AG09309 (cell line): ENCODE results near the gene ZNF101.

ENCODE experiments used
- DNase-seq: peaks from one replicate; pipeline ENCODE4 v3.0.0-alpha.2; 2010; ENCODE audit warnings: low read depth
- H3K4me3 ChIP-seq: 2 replicates; pipeline ENCODE4 v1.5.1; 2011; ENCODE audit warnings: mild to moderate bottlenecking, low read depth, low read length, moderate library complexity; ENCODE audit not compliant: control insufficient read depth
- TF ChIP-seq, protein P1 (sequence below): IDR thresholded peaks from 2 replicates; pipeline ENCODE4 v1.5.1; 2011; ENCODE audit warnings: mild to moderate bottlenecking, low read depth, low read length, inconsistent platforms; ENCODE audit not compliant: insufficient read depth, control insufficient read depth; ENCODE audit errors: missing control alignments

Gene ZNF101

GRCh38 chr19:19649580-19649995 lies 19.1 kb upstream of the ZNF101 start:
- DNase-seq = no peak
- TF ChIP-seq, protein P1, sequence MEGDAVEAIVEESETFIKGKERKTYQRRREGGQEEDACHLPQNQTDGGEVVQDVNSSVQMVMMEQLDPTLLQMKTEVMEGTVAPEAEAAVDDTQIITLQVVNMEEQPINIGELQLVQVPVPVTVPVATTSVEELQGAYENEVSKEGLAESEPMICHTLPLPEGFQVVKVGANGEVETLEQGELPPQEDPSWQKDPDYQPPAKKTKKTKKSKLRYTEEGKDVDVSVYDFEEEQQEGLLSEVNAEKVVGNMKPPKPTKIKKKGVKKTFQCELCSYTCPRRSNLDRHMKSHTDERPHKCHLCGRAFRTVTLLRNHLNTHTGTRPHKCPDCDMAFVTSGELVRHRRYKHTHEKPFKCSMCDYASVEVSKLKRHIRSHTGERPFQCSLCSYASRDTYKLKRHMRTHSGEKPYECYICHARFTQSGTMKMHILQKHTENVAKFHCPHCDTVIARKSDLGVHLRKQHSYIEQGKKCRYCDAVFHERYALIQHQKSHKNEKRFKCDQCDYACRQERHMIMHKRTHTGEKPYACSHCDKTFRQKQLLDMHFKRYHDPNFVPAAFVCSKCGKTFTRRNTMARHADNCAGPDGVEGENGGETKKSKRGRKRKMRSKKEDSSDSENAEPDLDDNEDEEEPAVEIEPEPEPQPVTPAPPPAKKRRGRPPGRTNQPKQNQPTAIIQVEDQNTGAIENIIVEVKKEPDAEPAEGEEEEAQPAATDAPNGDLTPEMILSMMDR = no peak
- no peak overlapping the region for H3K4me3 ChIP-seq

DNA sequence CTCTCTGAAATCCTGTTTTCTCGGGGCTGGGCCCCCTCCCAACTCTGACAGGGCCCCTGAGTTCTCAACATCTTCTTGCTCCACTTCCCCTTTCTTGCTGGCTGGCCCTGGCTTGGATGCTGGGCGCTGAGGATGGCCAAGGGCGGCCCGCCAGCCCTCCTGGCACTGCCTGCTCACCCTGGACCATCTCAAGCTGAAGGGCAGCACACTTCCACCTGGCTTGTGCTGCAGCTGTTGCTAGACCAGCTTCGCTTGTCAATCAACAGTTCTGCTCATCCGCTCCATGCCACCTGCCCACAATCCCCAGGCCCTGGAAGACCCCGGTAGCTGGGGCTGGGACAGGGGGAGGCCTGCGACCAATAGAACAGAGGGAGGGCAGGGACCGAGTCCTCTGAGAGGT lies 18.3 kb upstream of the ZNF101 start:
- TF ChIP-seq, protein P1 = no peak
- DNase-seq = no peak
- H3K4me3 ChIP-seq = no peak overlapping the region

DNA sequence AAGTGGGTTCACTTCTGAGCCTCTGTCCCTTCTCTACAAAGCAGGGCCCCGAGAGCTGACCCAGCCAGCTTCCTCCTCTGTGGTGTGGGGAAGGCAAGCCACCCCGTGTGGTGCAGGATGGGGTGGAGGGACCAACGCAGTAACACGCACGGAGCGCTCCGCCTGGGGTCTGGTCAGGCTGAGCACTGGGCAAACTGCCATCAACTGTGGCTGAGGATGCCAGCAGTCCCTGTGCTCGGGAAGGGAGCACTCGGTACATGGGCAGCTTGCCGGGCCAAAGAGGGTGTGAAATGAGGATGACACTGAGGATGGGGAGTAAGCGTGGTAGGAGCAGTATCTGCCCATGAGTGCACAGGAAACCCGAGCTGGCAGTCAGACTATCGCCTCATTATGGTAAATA lies 17.6 kb upstream of the ZNF101 start:
- TF ChIP-seq, protein P1 = no peak
- no peak for DNase-seq
- no peak overlapping the region for H3K4me3 ChIP-seq

DNA sequence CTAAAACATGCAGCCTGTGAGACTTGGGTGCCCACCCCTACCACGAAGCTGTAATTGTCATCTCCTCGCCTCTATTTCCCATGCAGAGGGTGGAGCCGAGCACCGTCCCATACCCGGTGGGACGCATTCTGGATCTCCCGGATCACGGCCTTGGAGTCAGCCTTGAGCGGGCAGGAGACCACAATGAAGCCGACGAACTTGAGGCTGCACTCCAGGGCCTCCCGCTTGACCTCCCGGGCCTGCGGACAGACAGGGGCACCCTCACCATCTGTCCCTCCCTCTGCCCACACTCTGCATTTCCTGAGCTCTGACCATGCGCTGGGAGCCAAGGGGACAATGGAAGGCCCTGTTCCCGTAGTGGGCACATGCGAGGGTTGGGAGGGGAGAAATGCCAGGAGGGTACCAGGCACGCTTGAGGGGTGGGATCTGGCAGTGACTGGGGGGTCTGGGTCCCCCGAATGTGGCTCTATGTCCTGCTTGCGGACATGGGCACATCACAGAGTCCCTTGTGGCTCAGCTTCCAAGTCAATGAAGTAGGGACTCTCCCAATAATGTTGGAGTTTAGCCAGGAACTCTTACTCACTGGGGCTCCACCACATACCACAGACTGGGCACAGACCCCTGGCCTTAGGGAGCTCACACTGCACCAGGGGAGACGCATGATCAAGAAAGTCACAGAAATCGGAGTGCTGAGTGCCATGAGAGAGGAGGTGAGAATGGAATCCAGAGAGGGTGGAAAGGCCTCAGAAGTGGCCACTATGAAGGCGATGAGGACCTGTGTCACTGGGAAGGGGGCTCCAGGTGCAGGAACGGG lies 15.9 kb upstream of the ZNF101 start:
- no peak overlapping the region for H3K4me3 ChIP-seq
- TF ChIP-seq, protein P1 = no peak
- DNase-seq = no peak

DNA sequence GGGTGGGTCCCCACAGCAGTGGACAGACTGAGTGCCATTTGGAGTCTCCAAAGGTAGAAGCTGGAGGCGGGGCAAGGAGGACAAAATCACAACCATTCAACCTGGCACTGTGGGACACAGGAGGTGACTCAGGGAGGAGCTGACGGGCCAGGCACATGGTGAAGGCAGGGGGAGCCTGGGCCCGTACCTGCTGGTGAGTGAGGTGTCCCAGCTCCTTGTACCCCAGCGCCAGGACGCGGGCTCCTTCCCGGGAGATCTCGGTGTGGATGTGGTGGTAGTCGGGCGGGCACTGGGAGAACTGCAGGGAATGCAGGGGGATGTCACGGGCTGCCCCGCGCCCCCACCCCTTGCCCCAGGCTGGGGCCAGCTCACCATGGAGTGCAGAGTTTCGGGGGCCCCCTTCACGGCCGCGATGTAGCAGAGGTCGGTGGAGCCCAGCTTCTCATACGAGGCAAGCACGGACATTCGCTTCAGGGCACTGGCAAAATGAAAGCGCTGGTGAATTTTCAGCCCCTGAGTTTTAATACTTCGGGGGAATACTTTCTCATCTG lies 15.0 kb upstream of the ZNF101 start:
- DNase-seq = no peak
- no peak overlapping the region for H3K4me3 ChIP-seq
- TF ChIP-seq, protein P1 = no peak

DNA sequence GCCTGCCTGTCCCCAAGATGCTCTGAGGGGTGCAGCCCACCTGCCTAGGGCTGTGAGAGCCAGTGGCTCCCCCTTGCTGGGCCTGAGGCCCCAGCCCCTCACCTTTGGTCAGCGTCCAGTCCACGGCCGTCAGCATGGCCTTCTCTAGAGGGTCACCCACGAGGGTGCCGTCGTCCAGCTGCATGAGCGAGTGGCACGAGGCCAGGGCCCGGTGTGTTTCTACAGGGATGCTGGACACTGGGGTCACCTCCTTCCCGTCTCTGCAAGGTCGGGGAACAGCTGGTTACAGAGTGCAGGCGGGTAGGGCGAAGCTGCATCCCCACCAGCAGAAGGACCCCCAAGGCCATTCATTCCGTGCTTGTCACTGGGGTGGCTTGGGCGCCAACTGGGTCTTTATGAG lies 14.2 kb upstream of the ZNF101 start:
- no peak for DNase-seq
- TF ChIP-seq, protein P1 = no peak
- no peak overlapping the region for H3K4me3 ChIP-seq
